Measurements from ENCODE around the gene VPS37B.

VPS37B gene

DNA sequence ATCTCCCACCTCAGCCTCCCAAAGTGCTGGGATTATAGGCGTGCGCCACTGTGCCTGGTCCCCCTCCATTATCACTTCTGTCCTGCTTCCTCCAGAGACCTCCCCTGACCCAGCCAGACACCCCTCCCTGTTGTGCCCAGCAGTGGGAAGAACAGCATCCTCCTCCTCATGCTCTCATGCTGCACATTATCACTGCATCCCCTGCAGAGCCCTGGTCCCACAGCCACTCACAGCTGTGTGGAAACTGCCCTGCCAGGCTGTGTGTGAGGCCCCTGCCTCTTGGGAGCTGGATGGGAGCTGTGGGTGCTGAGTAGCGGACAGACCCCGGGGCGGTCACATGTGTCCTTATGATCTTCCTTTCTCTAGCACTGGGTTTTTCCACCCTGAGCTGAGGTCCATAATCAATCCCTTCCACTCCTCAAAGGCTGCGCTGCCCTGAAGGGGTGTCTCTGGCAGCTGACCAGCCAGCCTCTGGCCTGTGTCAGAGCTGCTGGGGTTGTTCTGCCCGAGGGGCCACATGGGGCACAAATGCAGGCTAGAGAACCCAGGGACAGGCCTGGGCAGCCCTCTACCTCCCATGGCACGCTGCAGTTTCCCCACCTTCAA lies 51.5 kb downstream of the VPS37B start:
- TF ChIP-seq ZNF274 (IDR thresholded peaks at IDR 0.05; ENCODE audit: low read depth, low read length), result no peak

DNA sequence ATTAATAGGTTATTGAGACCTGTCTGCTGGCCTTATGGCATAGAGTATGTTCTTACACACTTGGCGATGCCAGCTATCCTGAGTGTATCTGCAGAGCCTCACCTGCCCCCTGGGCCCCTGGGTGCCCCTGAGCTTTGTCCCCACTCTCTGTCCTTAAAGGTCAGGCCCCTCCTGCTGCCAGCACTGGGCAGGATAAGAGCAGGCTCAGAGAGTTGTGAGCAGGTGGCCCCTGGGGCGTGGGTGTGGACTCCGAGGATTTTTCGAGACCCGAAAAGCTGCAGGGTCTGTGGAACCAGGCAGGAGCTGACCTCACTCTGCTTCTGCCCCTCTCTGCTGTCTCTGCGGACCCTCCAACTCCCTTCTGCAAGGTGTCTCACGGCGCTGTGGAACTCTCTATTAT lies 52.5 kb downstream of the VPS37B start:
- no peak for TF ChIP-seq ZNF274 (IDR thresholded peaks at IDR 0.05; ENCODE audit: low read depth, low read length)

More for the DNA sequence above, 51.5 kb downstream of the VPS37B start:
- no peak overlapping the region for H3K4me3 ChIP-seq (ENCODE audit: low read length)

DNA sequence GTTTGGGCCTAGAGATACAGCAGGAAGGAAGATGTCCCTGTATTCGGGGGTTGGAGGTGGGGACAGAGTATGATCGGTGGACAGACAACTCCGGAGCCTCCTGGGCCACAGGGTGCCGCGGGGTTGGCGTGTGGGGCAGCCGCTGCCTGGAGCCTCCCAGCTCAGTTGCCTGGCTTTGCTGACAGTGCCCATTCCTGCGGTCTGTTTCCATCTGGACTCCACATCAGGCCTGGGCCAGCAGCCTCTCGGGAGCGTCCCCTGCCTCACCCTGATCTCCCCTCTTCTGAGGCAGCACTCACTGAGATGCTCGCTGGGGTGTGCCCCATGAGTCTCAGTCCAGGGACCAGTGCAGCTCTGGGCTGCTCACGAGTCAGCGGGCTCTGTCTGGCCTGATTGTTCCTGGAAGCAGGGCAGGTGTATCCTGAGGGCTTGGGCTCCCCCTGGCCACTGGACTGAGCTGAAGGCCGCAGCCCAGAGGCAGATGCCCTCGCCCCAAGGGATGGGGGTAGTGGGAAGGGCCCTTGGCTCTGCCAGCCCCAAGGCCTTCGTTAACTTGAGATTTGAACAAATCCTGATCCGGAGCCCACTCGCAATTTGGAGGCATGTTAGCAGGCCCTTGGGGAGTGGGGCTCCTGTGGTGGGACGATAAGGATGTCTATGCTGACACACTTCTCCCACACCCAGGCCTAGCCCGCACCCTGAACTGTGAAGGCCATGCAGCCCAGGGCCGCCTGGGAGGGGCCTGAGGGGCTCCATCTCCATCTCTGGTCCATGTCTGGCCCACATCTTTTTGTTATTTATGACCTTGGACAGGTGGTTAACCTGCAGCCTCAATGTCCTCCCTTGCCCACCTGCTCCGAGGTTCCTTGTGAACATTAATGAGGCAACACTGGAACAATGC lies 53.2 kb downstream of the VPS37B start:
- TF ChIP-seq ZNF274 (IDR thresholded peaks at IDR 0.05; ENCODE audit: low read depth, low read length), result no peak

More for the DNA sequence above, 52.5 kb downstream of the VPS37B start:
- no peak overlapping the region for H3K4me3 ChIP-seq (ENCODE audit: low read length)

DNA sequence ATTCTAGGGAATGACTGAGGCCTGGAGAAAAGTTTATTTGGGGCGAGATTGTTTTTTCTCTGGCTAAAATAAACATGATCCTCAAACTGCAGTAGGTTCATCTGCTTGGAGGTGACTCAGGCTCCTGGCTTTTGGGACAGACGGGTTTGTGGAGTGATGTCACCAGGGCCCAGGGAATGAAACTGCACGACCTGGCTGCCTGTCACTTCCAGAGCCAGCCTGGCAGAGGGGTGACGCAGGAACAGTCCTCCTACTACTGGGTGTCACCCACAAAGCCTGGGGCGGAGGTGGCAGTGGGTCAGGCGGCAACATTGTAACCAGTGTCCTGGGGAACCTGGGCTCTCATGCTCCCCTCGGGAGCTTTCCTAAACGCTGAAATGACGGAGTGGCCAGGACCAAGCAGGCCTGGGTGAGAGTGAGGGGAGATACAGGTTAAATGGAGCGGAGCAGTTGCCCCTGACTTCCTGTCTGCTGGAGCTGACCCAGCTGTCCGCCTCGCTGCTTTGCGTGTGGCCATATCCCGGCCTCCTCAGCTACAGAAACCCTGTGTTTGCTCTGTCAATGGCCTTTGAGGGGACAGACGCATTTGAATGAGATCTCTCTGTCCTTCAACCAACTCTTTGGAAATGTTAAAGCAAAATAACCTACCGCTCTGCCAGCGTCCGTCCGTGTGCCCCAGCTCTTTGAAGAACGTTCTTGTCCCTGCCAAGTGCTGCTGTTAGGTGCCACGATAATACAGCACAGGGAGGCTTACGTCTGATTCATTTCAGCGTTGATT lies 54.2 kb downstream of the VPS37B start:
- no peak overlapping the region for H3K4me3 ChIP-seq (ENCODE audit: low read length)
- no peak for TF ChIP-seq ZNF274 (IDR thresholded peaks at IDR 0.05; ENCODE audit: low read depth, low read length)

More for the DNA sequence above, 53.2 kb downstream of the VPS37B start:
- H3K4me3 ChIP-seq (ENCODE audit: low read length), result no peak overlapping the region

DNA sequence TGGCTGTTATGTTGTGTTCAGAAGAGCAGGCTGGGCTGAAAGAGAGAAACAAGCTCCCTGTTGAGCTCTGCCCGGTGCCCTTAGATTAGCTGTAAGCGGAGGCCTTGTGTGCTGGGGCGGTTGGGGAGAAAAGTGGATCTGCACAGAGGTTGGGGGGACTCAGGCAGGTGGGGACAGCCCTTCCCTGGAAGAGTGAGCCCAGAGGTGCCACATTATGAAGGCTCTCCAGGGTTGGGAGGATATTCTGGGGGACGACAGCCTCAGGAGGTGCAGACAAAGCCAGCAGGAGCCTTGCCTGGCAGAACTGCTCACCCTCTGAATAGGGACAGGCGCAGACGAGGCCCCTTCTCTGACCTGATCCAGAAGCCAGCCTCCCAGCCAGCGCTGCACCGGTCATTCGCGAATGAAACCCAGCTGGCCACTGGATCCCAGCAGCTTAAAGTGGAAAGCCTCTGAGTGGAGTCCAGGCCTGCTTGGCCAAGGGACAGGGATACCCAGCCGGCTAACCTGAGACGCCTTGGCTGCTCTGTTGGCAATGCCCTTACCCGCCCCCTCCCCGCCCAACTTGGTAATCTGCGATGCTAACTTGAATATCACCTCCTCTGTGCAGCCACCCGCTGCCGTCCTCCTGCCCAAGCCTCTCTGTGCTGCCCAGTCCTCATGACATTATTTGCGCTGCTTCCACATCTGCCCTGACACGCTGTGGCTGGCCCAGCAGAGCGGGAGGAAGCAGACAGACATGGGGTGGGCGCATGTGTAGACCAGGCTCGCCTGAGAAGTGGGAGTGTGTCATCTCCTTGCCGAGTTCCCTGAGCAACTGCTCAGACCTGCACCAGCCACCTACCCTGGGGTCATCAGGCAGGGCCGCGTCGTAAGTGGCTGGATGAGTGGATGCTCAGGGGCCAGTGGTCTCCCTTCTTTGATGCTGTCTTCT lies 55.1 kb downstream of the VPS37B start:
- H3K4me3 ChIP-seq (ENCODE audit: low read length), result no peak overlapping the region
- no peak for TF ChIP-seq ZNF274 (IDR thresholded peaks at IDR 0.05; ENCODE audit: low read depth, low read length)

DNA sequence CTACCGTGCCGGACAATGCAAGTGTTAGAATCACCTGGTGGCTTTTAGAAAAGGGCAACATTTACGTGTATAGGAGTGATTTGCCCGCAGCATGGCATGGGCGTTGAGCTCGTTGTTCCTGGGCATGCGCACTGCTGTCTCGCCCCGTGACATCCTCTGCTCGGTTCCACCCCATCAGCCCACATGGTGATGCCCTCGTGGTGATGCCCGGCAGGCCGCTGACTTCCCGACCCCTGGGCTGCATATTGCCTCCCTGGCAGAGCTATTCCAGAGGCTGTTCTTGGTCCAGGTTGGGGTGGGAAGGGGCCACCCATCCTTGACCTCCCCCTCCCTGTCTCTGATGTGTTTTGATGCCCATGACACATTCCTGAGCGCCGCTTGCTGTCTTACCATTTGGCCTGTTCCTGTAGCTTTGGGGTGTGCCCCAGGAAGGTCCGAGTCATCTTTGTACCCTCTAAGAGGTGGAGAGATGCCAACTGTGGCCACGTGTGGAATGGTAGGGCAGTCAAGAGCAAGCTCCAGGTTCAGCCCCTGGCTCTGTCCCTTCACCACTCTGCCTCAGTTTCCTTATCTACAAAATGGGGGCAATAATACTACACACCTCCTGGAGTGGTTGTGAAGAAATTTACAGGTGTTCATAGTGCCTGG lies 55.9 kb downstream of the VPS37B start:
- no peak overlapping the region for H3K4me3 ChIP-seq (ENCODE audit: low read length)
- no peak for TF ChIP-seq ZNF274 (IDR thresholded peaks at IDR 0.05; ENCODE audit: low read depth, low read length)

DNA sequence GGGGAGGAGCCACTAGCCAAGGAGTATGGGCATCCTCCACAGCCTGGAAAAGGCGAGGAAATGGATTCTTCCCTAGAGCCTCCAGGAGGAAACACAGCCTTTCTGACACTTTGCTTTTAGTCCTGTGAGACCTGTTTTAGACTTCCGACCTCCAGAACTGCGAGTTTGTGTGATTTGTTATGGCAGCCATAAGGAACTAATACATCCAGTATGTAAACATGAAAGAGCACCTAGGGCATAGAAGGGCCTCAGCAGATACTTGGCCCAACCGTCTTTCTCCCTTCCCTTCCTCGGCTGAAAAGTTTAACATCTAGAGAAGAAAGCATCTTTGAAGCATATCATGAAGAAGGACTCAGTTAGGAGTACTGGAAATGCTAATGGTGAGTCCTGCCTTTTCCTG lies 57.1 kb downstream of the VPS37B start:
- no peak overlapping the region for H3K4me3 ChIP-seq (ENCODE audit: low read length)
- TF ChIP-seq ZNF274 (IDR thresholded peaks at IDR 0.05; ENCODE audit: low read depth, low read length), result no peak

DNA sequence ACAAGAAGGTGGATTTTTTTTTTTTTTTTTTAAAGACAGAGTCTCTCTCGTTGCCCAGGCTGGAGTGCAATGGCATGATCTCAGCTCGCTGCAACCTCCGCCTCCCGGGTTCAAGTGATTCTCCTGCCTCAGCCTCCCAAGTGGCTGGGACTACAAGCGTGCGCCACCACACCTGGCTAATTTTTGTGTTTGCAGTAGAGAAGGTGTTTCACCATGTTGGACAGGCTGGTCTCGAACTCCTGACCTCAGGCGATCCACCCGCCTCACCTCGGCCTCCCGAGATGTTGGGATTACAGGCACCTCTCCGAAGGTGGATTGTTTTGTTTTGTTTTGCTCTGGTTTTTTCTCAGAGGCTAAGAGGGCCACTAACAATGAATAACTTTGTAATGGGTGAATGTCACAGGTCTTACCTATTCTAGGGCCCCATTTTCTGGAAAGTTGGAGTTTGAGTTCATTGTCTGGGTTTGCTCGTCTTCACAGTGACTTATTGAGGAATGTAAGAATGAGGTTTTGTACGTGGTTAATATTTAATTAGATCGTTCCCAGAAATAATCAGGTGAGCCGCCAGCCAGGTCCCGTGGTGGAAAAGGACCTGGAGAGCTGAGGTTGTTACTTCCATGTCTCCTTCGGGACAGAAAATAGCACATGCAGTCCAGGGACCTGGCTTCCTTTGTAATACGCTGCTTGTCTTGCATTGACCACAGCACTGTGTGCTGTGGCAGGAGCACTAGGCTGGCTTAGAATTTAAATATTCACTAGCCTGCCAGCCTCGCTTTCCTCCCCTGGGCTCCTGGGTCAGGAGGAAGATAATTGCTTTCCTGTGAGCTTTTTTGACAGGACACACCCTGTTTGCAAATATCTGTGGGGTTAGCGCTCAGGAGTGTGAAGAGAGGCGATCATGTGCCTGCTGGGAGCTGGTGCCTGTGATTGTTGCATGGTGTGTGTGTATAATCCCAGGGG lies 58.3 kb downstream of the VPS37B start:
- no peak overlapping the region; the same call in 1 of the 2 replicates for H3K4me3 ChIP-seq (ENCODE audit: low read length)
- TF ChIP-seq ZNF274 (IDR thresholded peaks at IDR 0.05; ENCODE audit: low read depth, low read length), result no peak

DNA sequence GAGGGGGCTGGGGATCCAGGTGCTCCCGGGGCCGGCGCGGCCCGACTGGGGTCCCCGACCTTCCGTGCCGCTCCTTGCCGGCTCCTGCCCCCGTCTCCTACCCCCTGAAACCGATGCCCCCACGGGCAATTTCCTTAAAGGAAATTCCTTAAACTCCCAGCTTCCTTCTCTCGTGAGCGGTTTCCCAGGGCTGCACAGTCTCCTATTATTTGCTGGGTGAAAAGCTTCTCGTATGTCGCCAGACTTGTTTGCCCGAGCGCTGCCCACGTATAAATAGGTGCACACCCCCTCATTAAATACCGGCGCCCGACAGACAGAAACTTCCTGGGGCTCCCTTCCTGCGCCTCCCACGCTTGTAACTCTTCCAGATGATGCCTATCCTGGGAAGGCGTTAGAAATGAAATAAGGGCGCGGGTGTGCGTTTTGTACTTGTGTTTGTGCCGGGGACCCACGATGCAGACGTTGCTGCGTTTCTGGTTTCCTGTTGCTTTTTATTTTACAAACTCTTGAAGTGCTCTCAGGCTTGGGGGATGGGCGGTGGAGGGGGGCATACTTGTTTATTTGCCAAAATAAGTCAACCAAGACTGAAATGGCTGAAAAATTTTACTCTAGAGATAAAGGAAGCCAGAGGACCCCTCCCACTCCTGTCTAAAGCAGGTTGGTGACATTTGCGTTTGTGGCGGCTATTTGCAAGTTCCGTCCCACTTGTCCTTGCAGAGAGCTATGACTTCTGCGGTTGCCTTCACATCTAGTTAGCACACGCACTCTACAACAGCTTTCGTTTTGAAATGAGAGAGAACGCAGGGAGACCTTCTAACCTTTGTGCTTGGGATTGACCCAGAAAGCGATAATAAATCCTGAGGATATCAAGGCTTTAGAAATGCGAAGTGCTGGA lies 59.6 kb downstream of the VPS37B start:
- TF ChIP-seq ZNF274 (IDR thresholded peaks at IDR 0.05; ENCODE audit: low read depth, low read length), result no peak
- H3K4me3 ChIP-seq (ENCODE audit: low read length), result peak overlapping the region; percentile 95

DNA sequence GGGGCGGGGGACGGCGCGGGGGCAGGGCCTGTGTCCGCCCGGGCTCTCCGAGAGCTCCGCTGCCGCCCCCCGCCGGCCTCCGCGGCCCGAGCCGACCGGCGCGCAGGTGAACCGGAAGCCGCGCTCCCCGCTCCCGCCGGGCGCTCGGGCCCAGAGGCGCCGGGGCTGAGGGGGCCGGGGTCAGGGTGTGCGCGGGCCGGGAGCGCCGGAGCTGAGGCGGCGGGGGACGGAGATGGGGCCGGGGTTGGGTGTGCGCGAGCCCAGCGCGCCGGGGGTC lies 60.2 kb downstream of the VPS37B start:
- peak overlapping the region; percentile 95 for H3K4me3 ChIP-seq (ENCODE audit: low read length)
- no peak for TF ChIP-seq ZNF274 (IDR thresholded peaks at IDR 0.05; ENCODE audit: low read depth, low read length)

Data from GM08714 (cell line).